HL-60 (cell line): ENCODE data around the gene ACE.

Source experiments
- DNase-seq, 2 experiments: peaks; one replicate each; pipeline ENCODE4 v3.0.0-alpha.2; 2010 to 2020; ENCODE audit warnings: low read depth in 1 of 2, low spot score in 1 of 2
- H3K27ac ChIP-seq: fragments of 250-450 bp; sonication (Bioruptor Pico); replicated peaks from 2 replicates; pipeline ENCODE4 v1.5.1; 2020; ENCODE audit warnings: mild to moderate bottlenecking, moderate library complexity
- H3K27me3 ChIP-seq: fragments of 250-450 bp; sonication (Bioruptor Pico); 2 replicates; pipeline ENCODE4 v1.5.1; 2021; ENCODE audit warnings: mild to moderate bottlenecking, moderate library complexity; ENCODE audit not compliant: insufficient read depth, poor library complexity, severe bottlenecking
- H3K4me3 ChIP-seq: replicated peaks from 2 replicates; pipeline ENCODE4 v1.5.1; 2011; ENCODE audit warnings: mild to moderate bottlenecking, control low read depth, low read length; ENCODE audit not compliant: insufficient read depth
- CTCF ChIP-seq: IDR thresholded peaks from one replicate; pipeline ENCODE4 v1.5.1; 2011; ENCODE audit warnings: low read length, control low read depth, inconsistent platforms; ENCODE audit not compliant: insufficient read depth
- GABPA ChIP-seq: IDR thresholded peaks from 2 replicates; pipeline ENCODE4 v1.6.1; 2012; ENCODE audit warnings: low read depth
- POLR2AphosphoS5 ChIP-seq: IDR thresholded peaks from 2 replicates; pipeline ENCODE4 v1.6.1; 2012; ENCODE audit warnings: low read depth
- REST ChIP-seq: IDR thresholded peaks from 2 replicates; pipeline ENCODE4 v1.6.1; 2012; ENCODE audit warnings: low read depth; ENCODE audit not compliant: insufficient replicate concordance
- SPI1 ChIP-seq: IDR thresholded peaks from 2 replicates; pipeline ENCODE4 v1.6.1; 2012; ENCODE audit warnings: low read depth, mild to moderate bottlenecking, borderline replicate concordance

ACE gene

GRCh38 chr17:63486317-63487013, 9.6 kb downstream of the ACE start:
- no peak for DNase-seq
- TF ChIP-seq SPI1 (no peak), GABPA (no peak), CTCF (no peak), REST (no peak), POLR2AphosphoS5 (no peak)
- H3K4me3 ChIP-seq = no peak overlapping the region
- no peaks in the 10 kb centered on the region for H3K27me3 ChIP-seq
- no peak overlapping the region for H3K27ac ChIP-seq

GRCh38 chr17:63487014-63487339, 10.1 kb downstream of the ACE start:
- TF ChIP-seq SPI1 (no peak), CTCF (no peak), GABPA (no peak), POLR2AphosphoS5 (no peak), REST (no peak)
- Histone ChIP-seq H3K27ac (no peak overlapping the region), H3K27me3 (no peaks in the 10 kb centered on the region), H3K4me3 (no peak overlapping the region)
- no peak for DNase-seq

GRCh38 chr17:63488851-63489250, 12.0 kb downstream of the ACE start:
- no peak overlapping the region for H3K27ac ChIP-seq
- TF ChIP-seq REST = no peak
- TF ChIP-seq POLR2AphosphoS5 = no peak
- TF ChIP-seq GABPA = no peak
- no peak for TF ChIP-seq CTCF
- no peak for TF ChIP-seq SPI1
- no peak for DNase-seq

More at GRCh38 chr17:63488851-63489250, 12.0 kb downstream of the ACE start:
- Histone ChIP-seq H3K27me3 (no peaks in the 10 kb centered on the region), H3K4me3 (no peak overlapping the region)
